Lower leg skin (tissue), 4 donors: ENCODE measurements around the gene SMARCB1. TPM values are rescaled to one million over a fixed set of nuclear protein-coding genes. Genes with fewer than 3 reads are reported as not detected.

Experiments
- DNase-seq, 2 donors: peaks; one replicate each; pipeline ENCODE4 v3.0.0-alpha.2; 2019; ENCODE audit warnings: low spot score in 2 of 2
- H3K4me3 ChIP-seq: fragments of 200-600 bp; sonication (generic); 2 replicates; pipeline ENCODE4 v1.5.1; 2017; ENCODE audit warnings: mild to moderate bottlenecking, low read depth; ENCODE audit not compliant: poor library complexity, severe bottlenecking
- CTCF ChIP-seq, 3 donors: fragments of 450-650 bp; IDR thresholded peaks; one replicate each; pipeline ENCODE4 v1.5.1; 2016; ENCODE audit warnings: antibody characterized with exemption in 3 of 3, mild to moderate bottlenecking in 3 of 3, moderate library complexity in 2 of 3
- POLR2A ChIP-seq, 2 donors: fragments of 450-650 bp; IDR thresholded peaks; one replicate each; pipeline ENCODE4 v1.6.1; 2016 to 2017; ENCODE audit warnings: antibody characterized with exemption in 2 of 2, mild to moderate bottlenecking in 1 of 2, moderate library complexity in 1 of 2
- WGBS, 2 donors: methylation state at CpG; one replicate each; pipeline ENCODE4 v1.1.5; 2018; 5-methylcytosine and 5-hydroxymethylcytosine counted together
- intact Hi-C: fragments of 100-400 bp; cut with DNase I; formaldehyde crosslinking; loops from one replicate; pipeline ENCODE4 v1.15.0; 2023; ENCODE audit warnings: low total_unique reads
- total RNA-seq, 4 donors: library from RNA; depleted of rRNA; stranded (reverse); fragments of >200 nt; gene quantifications; one replicate each; pipeline ENCODE4 v1.1.0, GENCODE V29; 2016

Gene SMARCB1
- total RNA-seq, 4 donors from 2014 or later = 52.2 to 61.6 (median 55.2) TPM

DNA sequence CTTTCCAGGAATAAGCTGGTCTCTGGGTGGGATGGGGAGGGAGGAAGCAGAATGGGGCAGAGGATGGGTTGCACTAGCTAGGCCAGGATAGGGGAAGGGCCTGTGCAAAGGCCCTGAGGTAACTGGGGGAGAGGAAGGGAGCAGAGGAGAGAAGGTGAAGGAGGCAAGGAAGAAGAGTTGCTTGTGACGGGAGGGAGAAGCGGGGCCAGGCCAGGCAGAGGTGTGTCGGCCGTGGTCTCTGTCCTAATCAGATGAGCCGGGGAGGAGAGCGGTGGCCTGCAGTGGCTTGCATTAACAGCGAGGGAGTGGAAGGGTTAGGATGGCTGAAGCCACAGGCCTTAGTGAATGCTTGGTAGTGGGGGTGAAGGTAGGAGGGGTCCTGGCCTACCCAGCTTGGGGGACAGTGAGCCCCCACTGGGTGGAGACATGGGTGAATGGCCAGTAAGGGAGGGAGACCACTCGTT, 58.0 kb downstream of the SMARCB1 start:
- 78 to 80% methylated on average over 8 of the region's 8 CpGs for WGBS, 2 donors
- TF ChIP-seq CTCF (IDR thresholded peaks at IDR 0.05) = no peak
- TF ChIP-seq POLR2A (IDR thresholded peaks at IDR 0.05) = no peak
- DNase-seq = no peak
- intact Hi-C loops = loop anchor here (10.0 kb wide), 1 partner anchor 310 kb away; no protein-coding TSS in a partner anchor
- no peak overlapping the region for H3K4me3 ChIP-seq

DNA sequence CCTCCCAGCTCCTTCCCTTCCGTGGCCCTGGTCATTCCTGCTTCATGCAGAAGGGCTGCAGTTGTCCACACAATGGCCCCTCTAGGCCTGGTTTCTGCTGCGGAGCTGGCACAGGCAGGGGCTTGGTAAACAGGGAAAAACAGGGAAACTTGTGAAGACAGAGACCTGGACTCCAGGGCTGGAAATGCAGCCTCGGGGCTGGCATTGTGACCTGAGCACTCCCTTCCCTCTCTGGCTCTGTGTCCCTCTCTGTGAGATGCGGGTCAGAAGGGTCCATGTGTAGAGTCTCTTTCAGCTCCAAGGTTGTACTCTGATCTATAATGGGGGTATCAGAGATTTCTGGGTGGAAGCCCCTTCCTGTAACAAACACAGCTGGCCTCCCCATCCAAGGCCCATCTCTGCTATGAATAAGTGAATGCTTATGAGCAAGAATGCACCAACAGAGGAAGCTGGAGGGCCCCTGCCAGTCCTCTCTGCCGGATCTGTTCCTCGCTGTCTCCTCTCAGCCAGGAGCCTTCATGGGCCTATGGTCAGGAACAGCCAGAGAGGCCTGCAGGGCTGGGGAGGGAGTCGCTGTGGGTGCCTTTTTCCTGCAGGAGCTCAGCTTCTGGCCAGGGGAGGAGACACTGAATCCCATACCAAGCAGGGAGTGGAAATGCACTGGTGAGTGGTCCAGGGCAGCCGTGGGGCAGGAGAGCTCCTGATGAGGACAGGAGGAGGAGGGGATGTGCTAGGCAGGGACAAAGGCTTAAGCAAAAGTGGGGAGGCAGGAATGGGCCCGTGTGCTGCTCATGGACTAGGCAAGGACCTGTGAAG, 58.7 kb downstream of the SMARCB1 start:
- no peak for TF ChIP-seq CTCF (IDR thresholded peaks at IDR 0.05)
- no peak for TF ChIP-seq POLR2A (IDR thresholded peaks at IDR 0.05)
- intact Hi-C loops = loop anchor here (10.0 kb wide), 1 partner anchor 311 kb away; no protein-coding TSS in a partner anchor
- DNase-seq = no peak
- no peak overlapping the region for H3K4me3 ChIP-seq
- 72 to 73% methylated on average over 9 of the region's 9 CpGs for WGBS, 2 donors

DNA sequence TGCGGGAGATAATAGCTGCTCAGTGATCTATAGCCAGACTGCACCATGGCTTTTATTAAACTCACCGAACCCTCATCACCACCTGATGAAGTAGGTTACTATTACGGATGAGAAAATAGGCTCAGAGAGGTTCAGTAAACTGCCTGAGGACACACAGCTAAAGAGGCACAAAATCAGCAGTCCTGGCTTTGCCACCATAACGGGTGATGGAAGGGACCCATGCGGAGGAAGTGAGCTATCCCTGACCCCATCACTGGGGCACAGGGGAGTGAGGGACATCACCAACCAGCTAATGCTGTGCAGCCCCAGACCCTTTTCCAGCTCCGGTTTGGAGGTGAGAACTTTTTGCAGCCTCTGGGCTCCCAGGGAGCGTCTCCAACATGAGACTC, 59.3 kb downstream of the SMARCB1 start:
- no peak overlapping the region for H3K4me3 ChIP-seq
- no peak for DNase-seq
- intact Hi-C loops = loop anchor here (10.0 kb wide), 1 partner anchor 311 kb away; no protein-coding TSS in a partner anchor
- TF ChIP-seq POLR2A (IDR thresholded peaks at IDR 0.05) = no peak
- no peak for TF ChIP-seq CTCF (IDR thresholded peaks at IDR 0.05)
- WGBS, 2 donors = 58 to 70% methylated on average over 7 of the region's 7 CpGs

- TF ChIP-seq CTCF (IDR thresholded peaks at IDR 0.05) (no peak), POLR2A (IDR thresholded peaks at IDR 0.05) (no peak)
- intact Hi-C loops = loop anchor here (10.0 kb wide), 1 partner anchor 313 kb away; no protein-coding TSS in a partner anchor
- WGBS, 2 donors = 91 to 92% methylated on average over 17 to 18 of the region's 18 CpGs
- H3K4me3 ChIP-seq = no peak overlapping the region
- DNase-seq = no peak
These were observed 60.6 kb downstream of the SMARCB1 start for GRCh38 chr22:23847310-23847920.

GRCh38 chr22:23847991-23848864, 61.5 kb downstream of the SMARCB1 start:
- no peak for TF ChIP-seq POLR2A (IDR thresholded peaks at IDR 0.05)
- TF ChIP-seq CTCF (IDR thresholded peaks at IDR 0.05) = no peak
- no peak overlapping the region for H3K4me3 ChIP-seq
- DNase-seq = no peak
- 80 to 87% methylated on average over 24 of the region's 24 CpGs for WGBS, 2 donors
- intact Hi-C loops = loop anchor here (10.0 kb wide), 1 partner anchor 313 kb away; no protein-coding TSS in a partner anchor
